TTC549 (cell line): ENCODE results near the gene UPK1A.
A peak's percentile ranks its signal among the peaks of the same experiment; 100 is the strongest.

ENCODE experiments used
- FAIRE-seq: peaks from 2 replicates; lab custom pipeline; 2012; peaks lifted over from hg19 to GRCh38; lab: Jason Lieb, UNC

The UPK1A gene

DNA sequence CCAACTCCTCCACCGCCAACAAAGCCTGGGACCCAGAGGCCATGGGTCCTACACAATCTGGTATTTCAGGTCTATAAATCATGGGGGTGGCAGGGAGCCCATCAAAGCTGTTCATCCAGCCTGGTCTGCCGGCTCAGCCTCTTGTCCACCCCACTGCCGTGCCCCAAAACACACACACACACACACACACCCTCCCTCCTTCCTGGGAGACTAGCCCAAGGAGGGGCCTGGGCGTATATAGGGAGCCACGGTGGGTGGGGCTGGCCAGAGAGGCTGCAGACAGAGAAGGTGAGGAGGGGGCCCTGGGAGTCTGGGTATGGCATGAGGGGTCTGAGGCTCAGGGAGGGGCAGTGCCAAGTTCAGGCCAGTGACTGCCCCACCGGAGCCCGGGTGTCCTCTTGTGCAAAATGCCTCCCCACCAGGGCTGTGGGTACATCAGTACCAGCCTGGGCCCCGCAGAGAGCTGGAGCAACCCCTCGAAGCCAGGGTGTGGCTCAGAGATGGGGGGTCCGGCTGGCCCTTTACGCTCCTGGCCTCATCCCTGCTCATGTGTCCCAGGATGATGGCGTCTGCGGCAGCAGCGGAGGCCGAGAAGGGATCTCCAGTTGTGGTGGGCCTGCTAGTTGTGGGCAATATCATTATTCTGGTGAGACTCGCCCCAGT lies at the start of gene UPK1A:
TSS of gene UPK1A (plus strand) at position 267 of the 663 bp plus-strand sequence. CDS start at position 563, 296 bp downstream.
- FAIRE-seq, result no peak

DNA sequence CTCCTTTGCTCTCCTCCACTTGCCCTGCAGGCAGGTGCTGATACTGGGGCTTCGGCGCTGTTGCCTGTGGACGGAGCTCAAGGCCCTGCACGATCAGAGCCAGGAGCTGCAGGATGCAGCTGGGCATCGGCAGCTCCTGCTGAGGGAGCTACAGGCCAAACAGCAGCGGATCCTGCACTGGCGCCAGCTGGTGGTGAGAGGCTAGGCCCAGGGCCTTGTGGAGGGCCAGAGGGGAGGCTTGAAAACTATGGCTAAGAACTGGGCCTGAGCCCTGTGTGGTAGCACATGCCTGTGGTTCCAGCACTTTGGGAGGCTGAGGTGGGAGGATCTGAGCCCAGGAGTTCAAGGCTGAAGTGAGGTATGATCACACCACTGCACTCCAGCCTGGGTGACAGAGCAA lies 47.5 kb upstream of the UPK1A start:
- FAIRE-seq, result no peak

DNA sequence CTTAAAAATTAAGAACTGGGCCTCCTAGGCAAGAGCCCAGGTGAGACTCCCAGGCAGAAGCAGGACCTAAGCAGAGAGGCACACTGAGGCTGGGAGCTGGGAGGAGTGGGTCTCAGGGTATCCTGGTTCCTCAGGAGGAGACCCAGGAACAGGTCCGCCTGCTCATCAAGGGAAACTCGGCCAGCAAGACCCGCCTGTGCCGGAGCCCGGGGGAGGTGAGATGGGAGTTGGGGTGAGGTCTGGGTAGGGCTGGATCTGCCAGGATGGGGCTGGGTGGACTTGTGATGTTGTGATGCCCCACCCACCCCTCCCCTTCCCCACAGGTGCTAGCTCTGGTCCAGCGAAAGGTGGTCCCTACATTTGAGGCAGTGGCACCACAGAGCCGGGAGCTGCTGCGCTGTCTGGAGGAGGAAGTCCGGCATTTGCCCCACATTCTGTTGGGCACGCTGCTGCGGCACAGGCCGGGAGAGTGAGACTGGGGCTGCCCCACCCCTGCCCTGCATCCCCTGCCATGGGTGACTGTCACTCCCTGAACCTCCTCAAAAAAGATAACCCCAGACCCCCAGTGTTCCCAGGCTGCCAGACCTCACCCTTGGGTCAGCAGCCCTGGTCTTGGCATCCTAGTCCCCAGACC lies 46.9 kb upstream of the UPK1A start:
- no peak for FAIRE-seq

DNA sequence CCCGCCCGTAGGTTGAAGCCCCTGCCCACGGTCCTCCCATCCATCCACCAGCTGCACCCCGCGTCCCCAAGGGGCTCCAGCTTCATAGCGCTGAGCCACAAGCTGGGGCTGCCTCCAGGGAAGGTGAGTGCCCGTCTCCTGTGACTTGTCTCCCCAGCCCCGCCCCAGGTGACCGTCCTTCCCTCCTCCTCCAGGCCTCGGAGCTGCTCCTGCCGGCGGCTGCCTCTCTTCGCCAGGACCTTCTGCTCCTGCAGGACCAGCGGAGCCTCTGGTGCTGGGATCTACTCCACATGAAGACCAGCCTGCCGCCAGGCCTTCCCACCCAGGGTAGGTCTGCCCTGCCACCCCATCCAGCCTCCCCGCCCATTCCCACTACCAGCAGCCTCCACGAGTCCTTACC lies 46.3 kb upstream of the UPK1A start:
- no peak for FAIRE-seq

DNA sequence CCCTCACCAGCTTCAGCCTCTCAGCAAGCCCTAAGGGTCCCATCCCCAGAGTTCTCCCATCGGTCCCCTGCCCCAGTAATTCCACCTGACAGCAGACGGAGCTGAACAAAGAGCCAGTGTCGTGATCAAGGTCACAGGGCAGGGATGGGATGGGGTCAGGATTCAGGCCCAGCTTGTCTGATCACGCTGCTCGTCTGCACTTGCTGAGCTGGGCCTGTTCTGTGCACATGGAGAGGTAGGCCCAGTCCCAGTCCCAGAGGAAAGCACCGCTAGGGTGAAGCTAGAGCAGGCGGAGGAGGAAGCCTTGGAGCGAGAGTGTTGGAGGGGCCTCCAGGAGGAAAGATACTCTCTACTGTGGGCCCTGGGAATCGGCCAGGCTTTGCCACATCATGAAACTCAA lies 44.6 kb upstream of the UPK1A start:
- FAIRE-seq, result no peak

DNA sequence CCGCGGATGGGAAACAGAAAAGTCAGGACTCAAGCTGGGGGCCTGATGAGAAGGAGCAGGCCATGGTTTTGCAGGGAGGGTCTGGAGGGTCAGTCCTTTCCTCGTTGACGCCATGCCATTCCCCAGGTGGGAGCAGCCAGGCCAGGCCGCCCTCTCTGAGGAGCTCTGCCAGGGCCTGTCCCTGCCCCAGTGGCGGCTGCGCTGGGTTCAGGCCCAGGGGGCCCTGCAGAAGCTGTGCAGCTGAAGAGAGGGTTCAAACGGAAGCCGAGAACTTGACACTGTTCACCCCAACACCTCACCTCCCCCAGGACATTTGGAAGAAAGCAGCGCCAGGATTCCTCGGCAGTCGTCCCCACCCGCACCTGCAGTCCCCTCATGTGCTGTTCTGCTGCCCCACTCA lies 43.6 kb upstream of the UPK1A start:
- FAIRE-seq, result no peak

DNA sequence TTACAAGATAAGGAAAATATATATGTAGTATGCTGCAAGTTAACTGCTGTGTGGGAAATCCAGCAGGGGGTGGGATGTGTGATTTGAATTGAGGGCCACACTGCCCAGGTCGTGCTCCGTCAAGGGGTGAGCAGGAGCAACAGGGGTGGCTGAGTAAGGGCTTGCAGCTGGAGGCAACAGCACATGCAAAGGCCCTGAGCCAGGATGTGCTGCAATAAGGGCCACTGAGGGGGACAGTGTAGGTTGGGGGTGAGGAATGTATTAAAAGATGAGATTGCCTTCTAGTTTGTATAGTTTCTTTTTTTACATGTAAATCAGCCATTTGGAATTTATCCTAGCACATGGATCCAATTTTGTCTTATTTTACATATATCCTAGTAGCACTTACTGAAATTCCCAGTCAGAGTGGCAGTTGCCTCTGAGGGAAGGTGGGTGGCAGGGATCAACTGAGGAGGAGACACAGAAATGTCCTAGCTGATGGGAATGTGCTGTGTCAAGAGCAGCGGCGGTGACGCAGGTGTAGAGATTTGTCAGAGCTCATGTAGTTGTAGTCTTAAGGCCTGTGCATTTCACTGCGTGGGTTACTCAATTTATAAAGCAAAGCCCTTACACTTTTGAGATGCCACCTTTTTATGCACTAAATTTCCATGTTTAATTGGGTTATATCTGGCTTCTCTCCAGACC lies 42.8 kb upstream of the UPK1A start:
- FAIRE-seq, result no peak

DNA sequence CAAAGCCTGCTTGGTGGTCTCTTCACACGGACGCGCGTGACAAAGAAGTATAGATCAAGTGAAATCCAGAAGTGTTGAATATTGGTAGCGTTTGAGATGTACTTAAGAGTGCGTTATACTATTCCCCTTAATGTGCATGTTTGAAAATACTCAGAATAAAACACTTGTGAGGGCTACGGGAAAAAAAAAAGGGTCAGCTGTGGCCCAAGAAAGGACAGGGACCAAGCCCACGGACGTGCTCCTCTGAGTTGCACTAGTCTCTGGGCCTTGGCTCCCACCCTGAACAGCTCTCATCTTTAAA lies 38.1 kb upstream of the UPK1A start:
- FAIRE-seq, result no peak

DNA sequence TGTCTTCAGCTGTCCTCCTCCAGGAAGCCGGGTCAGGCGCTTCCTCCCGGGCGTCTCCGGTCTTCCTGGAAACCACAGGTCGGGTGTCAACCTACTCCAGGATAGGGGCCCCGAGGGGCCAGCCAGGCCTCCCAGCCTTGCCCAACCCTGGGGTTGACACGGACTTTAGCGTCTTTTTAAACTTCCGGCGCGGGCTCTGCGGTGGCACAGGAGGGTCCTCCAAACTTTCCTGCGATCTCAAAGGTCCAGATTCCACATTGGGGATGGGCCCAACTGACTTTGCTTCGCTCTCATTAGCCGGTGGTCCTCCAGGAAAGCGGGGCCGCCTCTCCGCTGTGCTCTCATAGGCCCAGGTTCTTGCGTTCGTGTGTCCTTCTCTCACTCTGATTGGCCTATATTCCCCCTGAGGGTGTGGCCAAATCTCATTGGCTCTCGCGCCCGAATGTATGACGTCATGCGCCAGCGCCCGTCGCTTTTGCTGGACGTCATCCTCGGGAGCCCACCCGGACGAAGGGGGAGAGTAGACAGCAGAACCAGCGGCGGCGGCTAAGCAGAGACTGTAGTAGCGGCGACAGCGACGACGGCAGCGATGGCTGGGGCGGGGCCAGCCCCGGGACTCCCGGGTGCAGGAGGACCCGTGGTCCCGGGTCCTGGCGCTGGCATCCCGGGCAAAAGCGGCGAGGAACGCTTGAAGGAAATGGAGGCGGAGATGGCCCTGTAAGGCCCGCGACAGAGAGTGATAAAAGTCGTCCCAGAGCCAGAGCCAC lies 37.6 kb upstream of the UPK1A start, which contains the start of gene RBM42:
TSS of gene RBM42 (plus strand) at position 472 of the 767 bp plus-strand sequence. CDS start at position 590, 118 bp downstream.
- FAIRE-seq, result peak; percentile 97

DNA sequence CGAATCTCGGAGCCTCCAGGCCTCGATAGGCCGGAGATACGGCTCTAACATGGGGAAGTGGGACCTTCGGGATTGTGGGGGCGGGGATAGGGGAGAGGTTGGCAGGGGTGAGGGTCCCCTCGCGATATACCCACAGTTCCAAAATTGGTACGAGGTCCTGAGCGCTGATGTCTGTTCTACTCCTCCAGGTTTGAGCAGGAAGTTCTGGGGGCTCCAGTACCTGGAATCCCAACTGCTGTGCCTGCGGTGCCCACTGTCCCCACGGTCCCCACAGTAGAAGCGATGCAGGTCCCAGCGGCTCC lies 37.0 kb upstream of the UPK1A start:
- FAIRE-seq, result no peak

DNA sequence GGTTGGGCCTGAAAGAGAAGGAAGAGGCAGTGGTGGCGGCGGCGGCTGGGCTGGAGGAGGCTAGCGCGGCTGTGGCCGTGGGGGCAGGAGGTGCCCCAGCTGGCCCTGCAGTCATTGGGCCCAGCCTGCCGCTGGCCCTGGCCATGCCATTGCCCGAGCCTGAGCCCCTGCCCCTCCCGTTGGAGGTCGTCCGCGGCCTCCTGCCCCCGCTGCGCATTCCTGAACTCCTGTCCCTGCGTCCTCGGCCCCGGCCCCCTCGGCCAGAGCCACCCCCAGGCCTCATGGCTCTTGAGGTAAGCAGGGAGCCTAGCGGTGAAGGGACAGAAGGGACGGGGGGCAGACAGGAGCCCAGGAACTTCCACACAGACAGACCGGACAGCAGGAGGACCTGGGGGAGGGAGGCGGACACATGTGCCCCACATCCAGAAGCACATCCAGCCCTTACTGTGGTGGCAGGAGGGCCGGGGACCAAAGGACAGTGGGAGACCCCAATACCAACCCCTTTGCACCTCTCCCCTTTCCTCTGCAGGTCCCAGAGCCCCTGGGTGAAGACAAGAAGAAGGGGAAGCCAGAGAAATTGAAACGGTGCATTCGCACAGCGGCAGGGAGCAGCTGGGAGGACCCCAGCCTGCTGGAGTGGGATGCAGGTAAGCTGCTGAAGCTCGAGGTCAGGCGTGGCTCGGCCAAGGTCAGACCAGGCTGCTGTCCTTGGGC lies 32.4 kb upstream of the UPK1A start:
- no peak for FAIRE-seq

DNA sequence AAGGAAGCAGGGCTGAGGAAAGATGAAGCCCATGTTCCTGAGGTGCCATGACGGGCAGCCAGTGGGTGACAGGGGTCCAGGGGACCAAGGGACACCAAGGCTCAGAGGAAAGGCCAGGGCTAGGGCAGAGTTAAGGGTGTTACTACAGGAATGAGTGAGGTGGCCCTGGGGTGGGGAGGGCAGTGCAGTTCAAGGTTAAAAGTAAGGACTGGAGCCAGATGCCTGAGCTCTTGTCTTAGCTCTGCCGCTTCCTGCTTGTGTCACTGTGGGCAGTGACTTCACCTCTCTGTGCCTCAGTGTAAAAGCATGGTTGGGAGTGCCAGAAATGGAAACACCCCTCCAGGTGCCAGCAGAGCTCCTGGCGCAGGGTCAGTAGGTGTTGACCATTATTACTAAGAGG lies 29.7 kb upstream of the UPK1A start:
- FAIRE-seq, result no peak

DNA sequence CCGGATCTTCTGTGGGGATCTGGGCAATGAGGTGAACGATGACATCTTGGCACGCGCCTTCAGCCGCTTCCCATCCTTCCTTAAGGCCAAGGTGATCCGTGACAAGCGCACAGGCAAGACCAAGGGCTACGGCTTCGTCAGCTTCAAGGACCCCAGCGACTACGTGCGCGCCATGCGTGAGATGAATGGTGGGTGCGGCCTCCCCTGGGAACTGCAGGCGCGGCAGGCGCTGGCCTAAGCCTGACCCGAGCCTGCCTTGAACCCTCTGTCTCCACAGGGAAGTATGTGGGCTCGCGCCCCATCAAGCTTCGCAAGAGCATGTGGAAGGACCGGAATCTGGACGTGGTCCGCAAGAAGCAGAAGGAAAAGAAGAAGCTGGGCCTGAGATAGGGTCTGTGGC lies 29.2 kb upstream of the UPK1A start:
- FAIRE-seq, result no peak

DNA sequence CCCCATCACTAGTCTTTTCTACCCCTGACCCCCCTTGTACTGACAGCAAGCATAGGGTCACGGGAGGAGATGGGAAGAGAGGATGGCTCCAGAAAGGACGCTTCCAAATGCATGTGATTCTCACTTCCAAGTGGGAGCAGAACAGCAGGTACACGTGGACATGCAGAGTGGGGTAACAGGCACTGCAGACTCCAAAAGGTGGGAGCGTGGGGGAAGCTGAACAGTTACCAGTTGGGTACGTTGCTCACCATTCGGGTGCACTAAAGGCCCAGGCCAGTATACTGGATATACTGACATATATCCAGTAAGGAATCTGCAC lies 27.0 kb upstream of the UPK1A start:
- FAIRE-seq, result no peak

DNA sequence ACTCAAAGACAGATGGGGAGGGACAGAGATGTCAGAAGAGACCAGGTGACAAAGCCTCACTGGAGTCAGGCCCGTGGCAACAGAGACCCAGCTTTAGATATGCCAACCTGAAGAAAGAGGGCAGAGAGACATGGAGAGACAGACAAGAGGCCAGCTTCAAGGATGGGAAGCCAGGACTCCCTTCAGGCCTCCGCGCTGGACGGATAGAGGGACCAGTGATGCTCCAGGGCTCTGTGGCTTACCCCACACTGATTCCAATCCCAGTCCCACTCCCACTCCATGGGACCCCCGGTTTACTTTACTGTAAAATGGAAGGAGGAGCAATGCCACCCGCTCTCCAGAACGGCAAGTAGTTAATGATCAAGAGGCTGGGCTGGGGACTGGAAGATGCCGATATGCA lies 26.5 kb upstream of the UPK1A start:
- FAIRE-seq, result no peak

DNA sequence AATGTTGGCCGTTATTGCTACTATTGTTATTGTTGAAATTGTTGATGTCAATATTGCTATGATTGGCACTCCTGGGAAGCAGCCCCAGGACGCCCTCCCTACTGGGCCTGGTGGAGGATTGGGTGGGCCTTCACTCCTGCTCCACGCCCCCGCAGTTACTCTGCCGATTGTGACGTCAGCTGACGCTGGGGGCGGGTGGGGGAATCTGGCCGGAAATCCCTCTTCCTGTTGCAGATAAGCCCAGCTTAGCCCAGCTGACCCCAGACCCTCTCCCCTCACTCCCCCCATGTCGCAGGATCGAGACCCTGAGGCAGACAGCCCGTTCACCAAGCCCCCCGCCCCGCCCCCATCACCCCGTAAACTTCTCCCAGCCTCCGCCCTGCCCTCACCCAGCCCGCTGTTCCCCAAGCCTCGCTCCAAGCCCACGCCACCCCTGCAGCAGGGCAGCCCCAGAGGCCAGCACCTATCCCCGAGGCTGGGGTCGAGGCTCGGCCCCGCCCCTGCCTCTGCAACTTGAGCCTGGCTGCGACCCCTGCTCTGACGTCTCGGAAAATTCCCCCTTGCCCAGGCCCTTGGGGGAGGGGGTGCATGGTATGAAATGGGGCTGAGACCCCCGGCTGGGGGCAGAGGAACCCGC lies 24.7 kb upstream of the UPK1A start, which contains the start of gene ETV2:
TSS of gene ETV2 (plus strand) at position 231 of the 637 bp plus-strand sequence. CDS start 716 bp downstream, outside the sequence.
- no peak for FAIRE-seq

DNA sequence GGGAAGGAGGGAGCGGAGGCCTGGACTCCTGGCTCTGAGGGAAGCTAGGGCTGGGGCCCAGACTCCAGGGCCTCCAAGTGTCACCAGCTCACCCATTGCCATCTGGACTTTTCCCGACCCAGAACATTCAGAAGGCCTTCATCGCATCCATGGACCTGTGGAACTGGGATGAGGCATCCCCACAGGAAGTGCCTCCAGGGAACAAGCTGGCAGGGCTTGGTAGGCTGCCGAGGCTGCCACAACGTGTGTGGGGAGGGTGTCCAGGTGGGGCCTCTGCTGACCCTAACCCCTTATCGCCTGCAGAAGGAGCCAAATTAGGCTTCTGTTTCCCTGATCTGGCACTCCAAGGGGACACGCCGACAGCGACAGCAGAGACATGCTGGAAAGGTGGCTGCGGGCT lies 24.0 kb upstream of the UPK1A start:
- no peak for FAIRE-seq

DNA sequence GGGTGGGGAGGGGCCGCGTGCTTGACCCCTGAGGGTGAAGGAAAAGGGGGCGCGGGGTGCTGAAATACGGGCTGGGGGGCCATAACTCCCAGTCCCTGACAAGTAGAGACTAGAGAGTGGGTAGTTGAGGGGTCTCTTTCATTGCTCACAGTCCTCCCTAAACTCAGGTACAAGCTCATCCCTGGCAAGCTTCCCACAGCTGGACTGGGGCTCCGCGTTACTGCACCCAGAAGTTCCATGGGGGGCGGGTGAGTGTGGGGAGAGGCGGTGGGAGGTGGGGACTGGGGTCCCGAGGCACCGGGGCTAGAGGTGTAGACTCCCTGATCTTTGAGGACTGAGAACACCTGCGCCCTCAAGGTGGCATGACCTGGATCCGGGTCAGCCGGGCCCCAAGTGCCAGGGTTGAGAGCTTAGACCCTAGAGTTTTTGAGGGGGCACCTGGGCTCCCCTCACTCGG lies 23.5 kb upstream of the UPK1A start:
- no peak for FAIRE-seq

DNA sequence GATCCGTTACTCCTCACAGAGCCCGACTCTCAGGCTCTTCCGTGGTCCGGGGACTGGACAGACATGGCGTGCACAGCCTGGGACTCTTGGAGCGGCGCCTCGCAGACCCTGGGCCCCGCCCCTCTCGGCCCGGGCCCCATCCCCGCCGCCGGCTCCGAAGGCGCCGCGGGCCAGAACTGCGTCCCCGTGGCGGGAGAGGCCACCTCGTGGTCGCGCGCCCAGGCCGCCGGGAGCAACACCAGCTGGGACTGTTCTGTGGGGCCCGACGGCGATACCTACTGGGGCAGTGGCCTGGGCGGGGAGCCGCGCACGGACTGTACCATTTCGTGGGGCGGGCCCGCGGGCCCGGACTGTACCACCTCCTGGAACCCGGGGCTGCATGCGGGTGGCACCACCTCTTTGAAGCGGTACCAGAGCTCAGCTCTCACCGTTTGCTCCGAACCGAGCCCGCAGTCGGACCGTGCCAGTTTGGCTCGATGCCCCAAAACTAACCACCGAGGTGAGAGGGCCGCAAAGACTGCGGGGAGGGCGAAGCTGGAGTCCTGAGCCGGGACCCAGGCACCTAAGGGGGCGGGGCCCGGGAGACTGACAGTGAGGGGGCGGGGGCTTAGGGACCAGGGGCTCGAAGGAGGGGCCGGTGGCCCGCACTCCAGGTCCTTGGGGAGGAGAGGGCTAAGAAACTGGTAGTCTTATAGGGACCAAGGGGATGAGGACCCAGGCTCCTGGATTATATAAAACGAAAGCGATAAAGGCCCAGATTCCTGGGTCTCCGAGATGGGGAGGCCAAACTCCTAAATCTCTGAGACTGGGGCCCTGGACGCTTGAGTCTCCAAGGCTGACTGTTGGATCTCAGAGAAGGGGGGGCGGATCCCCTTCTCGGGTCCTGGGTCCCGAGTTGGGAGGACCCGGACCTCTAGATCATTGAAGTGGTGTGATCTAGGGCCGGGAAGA lies 22.8 kb upstream of the UPK1A start:
- no peak for FAIRE-seq

DNA sequence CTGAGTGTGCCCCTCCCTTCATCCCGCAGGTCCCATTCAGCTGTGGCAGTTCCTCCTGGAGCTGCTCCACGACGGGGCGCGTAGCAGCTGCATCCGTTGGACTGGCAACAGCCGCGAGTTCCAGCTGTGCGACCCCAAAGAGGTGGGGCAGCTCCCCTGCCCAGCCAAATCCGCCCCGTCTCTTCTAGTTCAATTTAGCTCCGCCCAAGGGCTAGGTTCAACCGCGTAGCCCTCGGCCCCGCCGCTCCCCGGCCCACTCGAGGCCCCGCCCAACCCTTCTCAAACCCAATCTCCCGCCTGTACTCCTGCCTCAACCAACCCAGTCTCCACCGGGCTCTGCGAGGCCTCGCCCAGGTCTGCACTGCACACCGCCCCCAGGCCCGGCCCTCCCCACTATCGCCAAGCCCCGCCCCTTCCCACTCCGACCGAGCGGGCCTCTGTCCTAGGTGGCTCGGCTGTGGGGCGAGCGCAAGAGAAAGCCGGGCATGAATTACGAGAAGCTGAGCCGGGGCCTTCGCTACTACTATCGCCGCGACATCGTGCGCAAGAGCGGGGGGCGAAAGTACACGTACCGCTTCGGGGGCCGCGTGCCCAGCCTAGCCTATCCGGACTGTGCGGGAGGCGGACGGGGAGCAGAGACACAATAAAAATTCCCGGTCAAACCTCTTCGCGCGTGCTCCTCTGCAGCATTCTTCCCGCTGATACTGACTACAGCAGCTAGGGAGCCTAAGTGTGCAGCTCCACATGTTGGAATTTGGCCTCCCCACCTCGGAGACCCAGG lies 21.9 kb upstream of the UPK1A start:
- peak; percentile 66 for FAIRE-seq
